ENCODE results near the gene ALDOA. TPM values are rescaled to one million over a fixed set of nuclear protein-coding genes. Genes with fewer than 3 reads are reported as not detected.
"Not testable (repeated sequence)": the region's sequence is repeated elsewhere in the genome, so short reads cannot be mapped to it uniquely, and the experiment has no call there.

Gene ALDOA
- total RNA-seq, result 1,000 to 10,000 TPM; 1,789 to 1,983 TPM

GRCh38 chr16:30065102-30065942 is at the start of gene ALDOA:
TSS of gene ALDOA (plus strand) at chr16:30065760. CDS start at chr16:30066898, 1,138 bp downstream.
- DNase-seq (ENCODE audit: low spot score), result peak; percentile 99
- H3K27ac Mint-ChIP-seq, result peak within 1 kb of the TSS; percentile 98
- peak within 1 kb of the TSS; percentile 97 for H3K4me3 Mint-ChIP-seq
- peak; percentile 93 to 94 for ATAC-seq
- peaks cover 25 to 35% of the 10 kb centered on the region in 2 donors for H3K4me1 Mint-ChIP-seq (ENCODE audit: low read depth in 2 of 2)
- no peaks in the 10 kb centered on the region for H3K9me3 Mint-ChIP-seq
- peaks cover 10% of the 10 kb centered on the region for H3K36me3 Mint-ChIP-seq
- no peaks in the 10 kb centered on the region for H3K27me3 Mint-ChIP-seq

- peaks cover 11 to 12% of the 10 kb centered on the region in 2 donors for H3K4me1 Mint-ChIP-seq (ENCODE audit: low read depth in 2 of 2)
- ATAC-seq (no peak), DNase-seq (ENCODE audit: low spot score) (no peak)
- no peak overlapping the region for H3K4me3 Mint-ChIP-seq
- H3K27me3 Mint-ChIP-seq, result peaks cover 6 to 13% of the 10 kb centered on the region in 2 donors
- no peaks in the 10 kb centered on the region for H3K36me3 Mint-ChIP-seq
- no peaks in the 10 kb centered on the region for H3K9me3 Mint-ChIP-seq
- peak overlapping the region in 1 of 2 donors; percentile 12 for H3K27ac Mint-ChIP-seq
Measured at GRCh38 chr16:30016555-30017276, 48.8 kb upstream of the ALDOA start.

GRCh38 chr16:30017277-30017656 is 48.3 kb upstream of the ALDOA start:
- Mint-ChIP-seq H3K27me3 (peaks cover under 1 to 9% of the 10 kb centered on the region in 2 donors), H3K4me1 (ENCODE audit: low read depth in 2 of 2) (peaks cover 7% of the 10 kb centered on the region in 2 donors), H3K27ac (peak overlapping the region in 1 of 2 donors; percentile 12), H3K4me3 (no peak overlapping the region), H3K36me3 (no peaks in the 10 kb centered on the region), H3K9me3 (no peaks in the 10 kb centered on the region)
- ATAC-seq (no peak), DNase-seq (ENCODE audit: low spot score) (no peak)

GRCh38 chr16:30017937-30018336 is 47.6 kb upstream of the ALDOA start:
- H3K4me1 Mint-ChIP-seq (ENCODE audit: low read depth in 2 of 2); H3K27me3 Mint-ChIP-seq; H3K9me3 Mint-ChIP-seq; H3K36me3 Mint-ChIP-seq; DNase-seq (ENCODE audit: low spot score); ATAC-seq; H3K27ac Mint-ChIP-seq; H3K4me3 Mint-ChIP-seq: not testable (repeated sequence)

- Mint-ChIP-seq H3K27me3 (peaks cover 0 to 9% of the 10 kb centered on the region in 2 donors), H3K36me3 (no peaks in the 10 kb centered on the region), H3K4me1 (ENCODE audit: low read depth in 2 of 2) (peaks cover 7% of the 10 kb centered on the region in 2 donors), H3K27ac (no peak overlapping the region), H3K4me3 (no peak overlapping the region), H3K9me3 (no peaks in the 10 kb centered on the region)
- DNase-seq (ENCODE audit: low spot score) (no peak), ATAC-seq (no peak)
Measured at GRCh38 chr16:30018731-30019158, 46.8 kb upstream of the ALDOA start.

GRCh38 chr16:30022887-30023286 is 42.7 kb upstream of the ALDOA start, which contains the start of gene C16orf92:
TSS of gene C16orf92 (plus strand) at chr16:30023198. CDS start at chr16:30023341, 143 bp downstream.
- Mint-ChIP-seq H3K4me3 (no peak within 1 kb of the TSS), H3K36me3 (no peaks in the 10 kb centered on the region), H3K27ac (no peak within 1 kb of the TSS)

GRCh38 chr16:30023586-30023985 is 42.0 kb upstream of the ALDOA start:
- Mint-ChIP-seq H3K27ac (no peak overlapping the region), H3K4me3 (no peak overlapping the region), H3K9me3 (no peaks in the 10 kb centered on the region), H3K27me3 (peaks cover 18 to 20% of the 10 kb centered on the region in 2 donors), H3K36me3 (no peaks in the 10 kb centered on the region), H3K4me1 (ENCODE audit: low read depth in 2 of 2) (peaks cover 7 to 10% of the 10 kb centered on the region in 2 donors)
- DNase-seq (ENCODE audit: low spot score) (peak; percentile 28), ATAC-seq (no peak)

More at GRCh38 chr16:30022887-30023286, 42.7 kb upstream of the ALDOA start, which contains the start of gene C16orf92:
- ATAC-seq (no peak), DNase-seq (ENCODE audit: low spot score) (no peak)
- Mint-ChIP-seq H3K4me1 (ENCODE audit: low read depth in 2 of 2) (peaks cover 7 to 10% of the 10 kb centered on the region in 2 donors), H3K9me3 (no peaks in the 10 kb centered on the region), H3K27me3 (peaks cover 14 to 17% of the 10 kb centered on the region in 2 donors)

GRCh38 chr16:30024451-30024850 is 41.1 kb upstream of the ALDOA start:
- DNase-seq (ENCODE audit: low spot score) (peak; percentile 29), ATAC-seq (no peak)
- peaks cover 7 to 10% of the 10 kb centered on the region in 2 donors for H3K4me1 Mint-ChIP-seq (ENCODE audit: low read depth in 2 of 2)
- H3K9me3 Mint-ChIP-seq, result no peaks in the 10 kb centered on the region
- no peaks in the 10 kb centered on the region for H3K36me3 Mint-ChIP-seq
- peaks cover 22 to 23% of the 10 kb centered on the region in 2 donors for H3K27me3 Mint-ChIP-seq
- no peak overlapping the region for H3K4me3 Mint-ChIP-seq
- no peak overlapping the region for H3K27ac Mint-ChIP-seq

GRCh38 chr16:30025156-30025555 is 40.4 kb upstream of the ALDOA start:
- no peak overlapping the region for H3K27ac Mint-ChIP-seq
- no peak for ATAC-seq
- no peaks in the 10 kb centered on the region for H3K36me3 Mint-ChIP-seq
- H3K4me1 Mint-ChIP-seq (ENCODE audit: low read depth in 2 of 2), result peaks cover 7 to 10% of the 10 kb centered on the region in 2 donors
- H3K4me3 Mint-ChIP-seq, result no peak overlapping the region
- H3K9me3 Mint-ChIP-seq, result no peaks in the 10 kb centered on the region
- H3K27me3 Mint-ChIP-seq, result peaks cover 29 to 30% of the 10 kb centered on the region in 2 donors
- DNase-seq (ENCODE audit: low spot score), result peak; percentile 55

- ATAC-seq (no peak), DNase-seq (ENCODE audit: low spot score) (peak; percentile 56)
- no peaks in the 10 kb centered on the region for H3K36me3 Mint-ChIP-seq
- H3K27ac Mint-ChIP-seq, result no peak overlapping the region
- peaks cover 7 to 10% of the 10 kb centered on the region in 2 donors for H3K4me1 Mint-ChIP-seq (ENCODE audit: low read depth in 2 of 2)
- H3K4me3 Mint-ChIP-seq, result no peak overlapping the region
- no peaks in the 10 kb centered on the region for H3K9me3 Mint-ChIP-seq
- peaks cover 31% of the 10 kb centered on the region in 2 donors for H3K27me3 Mint-ChIP-seq
Measured at GRCh38 chr16:30025574-30025973, 40.0 kb upstream of the ALDOA start.

GRCh38 chr16:30026449-30026848 is 39.1 kb upstream of the ALDOA start:
- H3K36me3 Mint-ChIP-seq, result no peaks in the 10 kb centered on the region
- DNase-seq (ENCODE audit: low spot score), result peak; percentile 25
- peaks cover under 1 to 3% of the 10 kb centered on the region in 2 donors for H3K4me1 Mint-ChIP-seq (ENCODE audit: low read depth in 2 of 2)
- no peak for ATAC-seq
- peaks cover 31 to 32% of the 10 kb centered on the region in 2 donors for H3K27me3 Mint-ChIP-seq
- no peaks in the 10 kb centered on the region for H3K9me3 Mint-ChIP-seq
- H3K27ac Mint-ChIP-seq, result no peak overlapping the region
- H3K4me3 Mint-ChIP-seq, result no peak overlapping the region

- no peaks in the 10 kb centered on the region for H3K9me3 Mint-ChIP-seq
- H3K4me1 Mint-ChIP-seq (ENCODE audit: low read depth in 2 of 2), result peaks cover 4 to 6% of the 10 kb centered on the region in 2 donors
- H3K27ac Mint-ChIP-seq, result no peak overlapping the region
- no peaks in the 10 kb centered on the region for H3K36me3 Mint-ChIP-seq
- no peak overlapping the region for H3K4me3 Mint-ChIP-seq
- DNase-seq (ENCODE audit: low spot score) (peak; percentile 49), ATAC-seq (no peak)
- peaks cover 37 to 39% of the 10 kb centered on the region in 2 donors for H3K27me3 Mint-ChIP-seq
Measured at GRCh38 chr16:30027588-30028437, 37.7 kb upstream of the ALDOA start.

- no peak for ATAC-seq
- no peaks in the 10 kb centered on the region for H3K36me3 Mint-ChIP-seq
- peak; percentile 46 for DNase-seq (ENCODE audit: low spot score)
- no peak overlapping the region for H3K4me3 Mint-ChIP-seq
- H3K27ac Mint-ChIP-seq, result no peak overlapping the region
- peaks cover 37 to 39% of the 10 kb centered on the region in 2 donors for H3K27me3 Mint-ChIP-seq
- no peaks in the 10 kb centered on the region for H3K9me3 Mint-ChIP-seq
- peaks cover 4 to 6% of the 10 kb centered on the region in 2 donors for H3K4me1 Mint-ChIP-seq (ENCODE audit: low read depth in 2 of 2)
Measured at GRCh38 chr16:30028438-30029076, 37.0 kb upstream of the ALDOA start.

Measured in natural killer cell treated with Interleukin-12 subunit alpha and Interleukin-12 subunit beta and Interleukin-15 and Interleukin-18, amount 100 ng/mL, for 72 hours (primary cell).